Spinal cord (tissue), 10 donors: ENCODE data around the gene PLEKHA8. TPM values are rescaled to one million over a fixed set of nuclear protein-coding genes. Genes with fewer than 3 reads are reported as not detected.

ENCODE experiments used
- DNase-seq, 6 donors: peaks; one replicate each; pipeline versions ENCODE4 v3.0.0 to v3.0.0-alpha.2; 2013 to 2015; ENCODE audit warnings: low spot score in 6 of 6, low read depth in 4 of 6
- H3K27ac ChIP-seq: one replicate; pipeline ENCODE4 v1.5.1; 2013; ENCODE audit warnings: low read depth, low read length, control low read depth
- H3K27me3 ChIP-seq: one replicate; pipeline ENCODE4 v1.6.1; 2013; ENCODE audit warnings: low read length; ENCODE audit not compliant: control insufficient read depth, insufficient read depth
- H3K36me3 ChIP-seq: one replicate; pipeline ENCODE4 v1.6.1; 2013; ENCODE audit warnings: low read length; ENCODE audit not compliant: control insufficient read depth, insufficient read depth
- H3K4me1 ChIP-seq: one replicate; pipeline ENCODE4 v1.6.1; 2013; ENCODE audit warnings: low read length; ENCODE audit not compliant: control insufficient read depth, insufficient read depth
- H3K4me3 ChIP-seq: one replicate; pipeline ENCODE4 v1.5.1; 2013; ENCODE audit warnings: low read depth, low read length, control low read depth
- H3K9me3 ChIP-seq: one replicate; pipeline ENCODE4 v1.6.1; 2013; ENCODE audit warnings: low read length; ENCODE audit not compliant: control insufficient read depth, insufficient read depth
- WGBS: methylation state at CpG from one replicate; pipeline ENCODE4 v1.1.5; 2013; ENCODE audit warnings: missing lambda C conversion rate; ENCODE audit not compliant: insufficient coverage; 5-methylcytosine and 5-hydroxymethylcytosine counted together
- long read RNA-seq, 4 donors: transcript quantifications; one replicate each; lab custom pipeline, GENCODE V29; 2026
- polyA plus RNA-seq, 2 donors: library from polyadenylated mRNA; unstranded; fragments of 120-200 nt; gene quantifications; one replicate each; pipeline ENCODE4 v1.2.1, GENCODE V29; 2013; ENCODE audit not compliant: insufficient read length in 2 of 2
- total RNA-seq, 2 donors: library from RNA; depleted of rRNA in 1 of 2; stranded (reverse); fragments of 120-200 nt in 1 of 2; fragments of >200 nt in 1 of 2; gene quantifications; one replicate each; pipeline versions ENCODE4 v1.2.3 to v1.2.4, GENCODE V29; 2013 to 2014
- donor health status: healthy.

The PLEKHA8 gene, protein sequence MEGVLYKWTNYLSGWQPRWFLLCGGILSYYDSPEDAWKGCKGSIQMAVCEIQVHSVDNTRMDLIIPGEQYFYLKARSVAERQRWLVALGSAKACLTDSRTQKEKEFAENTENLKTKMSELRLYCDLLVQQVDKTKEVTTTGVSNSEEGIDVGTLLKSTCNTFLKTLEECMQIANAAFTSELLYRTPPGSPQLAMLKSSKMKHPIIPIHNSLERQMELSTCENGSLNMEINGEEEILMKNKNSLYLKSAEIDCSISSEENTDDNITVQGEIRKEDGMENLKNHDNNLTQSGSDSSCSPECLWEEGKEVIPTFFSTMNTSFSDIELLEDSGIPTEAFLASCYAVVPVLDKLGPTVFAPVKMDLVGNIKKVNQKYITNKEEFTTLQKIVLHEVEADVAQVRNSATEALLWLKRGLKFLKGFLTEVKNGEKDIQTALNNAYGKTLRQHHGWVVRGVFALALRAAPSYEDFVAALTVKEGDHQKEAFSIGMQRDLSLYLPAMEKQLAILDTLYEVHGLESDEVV
- total RNA-seq (10 to 100 TPM; 18.0 to 22.6 TPM), polyA plus RNA-seq (10 to 100 TPM; 13.8 to 20.0 TPM)
- long read RNA-seq, donor 1, full-length matches to known transcripts, result 2 of 11 reads
- long read RNA-seq, donor 1, partial matches to known transcripts, result 9 of 11 reads
- long read RNA-seq, donor 1, other reads (novel, unspliced or antisense), result 0 of 11 reads
- long read RNA-seq, donor 2, result 0 reads
- long read RNA-seq, donor 3, result 0 reads
- long read RNA-seq, donor 4, partial matches to known transcripts, result 0 of 1 reads
- long read RNA-seq, donor 4, other reads (novel, unspliced or antisense), result 0 of 1 reads

DNA sequence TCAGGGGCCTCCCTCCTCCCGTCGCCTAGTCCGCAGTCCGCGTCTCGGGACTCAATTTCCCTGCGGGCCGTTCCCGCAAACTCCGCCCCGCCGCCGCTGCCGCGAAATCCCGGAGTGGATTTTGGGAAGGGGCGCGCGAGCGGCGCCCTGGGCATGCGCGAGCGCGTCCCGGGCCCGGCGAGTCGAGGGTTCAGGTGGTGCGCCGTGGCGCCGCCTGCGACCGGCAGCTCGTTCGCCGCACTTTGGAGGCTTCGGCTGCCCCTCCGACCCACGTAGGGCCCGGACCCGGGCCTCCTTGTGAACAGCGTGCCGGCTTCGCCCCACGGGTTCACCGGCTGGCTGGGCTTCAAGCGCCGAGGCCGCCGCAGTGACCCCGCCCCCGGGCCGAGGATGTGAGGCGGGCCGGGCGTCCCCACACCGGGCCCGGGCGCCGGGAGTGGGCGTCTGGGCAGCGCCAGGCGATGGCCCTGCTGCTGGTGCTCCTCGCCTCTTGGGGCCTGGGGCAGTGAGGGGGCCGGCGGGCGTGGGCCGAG lies at the start of gene PLEKHA8:
Gene PLEKHA8 (plus strand): TSS at position 197 of the 533 bp plus-strand sequence. CDS start 351 bp downstream, outside the sequence.
- Histone ChIP-seq H3K36me3 (no peaks in the 10 kb centered on the region), H3K27me3 (no peaks in the 10 kb centered on the region), H3K9me3 (no peaks in the 10 kb centered on the region), H3K4me1 (no peaks in the 10 kb centered on the region), H3K4me3 (peak within 1 kb of the TSS; percentile 87), H3K27ac (peak within 1 kb of the TSS; percentile 89)
- peak; percentile 82 to 98 (median 90) for DNase-seq
- WGBS, result 0% methylated on average over 70 of the region's 70 CpGs

DNA sequence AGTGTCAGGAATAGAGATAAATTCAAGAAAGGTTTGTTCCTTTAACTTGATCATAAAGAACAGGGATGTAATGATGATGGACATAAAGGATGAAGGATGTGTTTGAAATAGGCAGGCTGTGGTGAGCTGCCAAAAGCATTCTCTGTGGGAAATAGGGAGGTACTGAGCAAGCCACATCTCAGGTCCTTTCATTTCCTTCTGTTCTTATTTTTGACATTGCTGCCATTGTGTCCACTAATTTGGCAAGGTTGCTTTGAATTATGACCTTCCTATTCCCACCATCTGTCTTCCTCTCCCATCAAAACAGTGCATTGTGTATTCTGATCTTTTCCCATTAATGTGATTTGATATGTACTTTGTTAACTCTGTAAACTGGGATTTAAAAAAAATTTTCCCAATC lies 48.1 kb upstream of the PLEKHA8 start:
- no peak overlapping the region for H3K27ac ChIP-seq
- no peaks in the 10 kb centered on the region for H3K9me3 ChIP-seq
- peaks cover 8% of the 10 kb centered on the region for H3K4me1 ChIP-seq
- no peak for DNase-seq
- H3K27me3 ChIP-seq, result no peaks in the 10 kb centered on the region
- H3K36me3 ChIP-seq, result peaks cover 2% of the 10 kb centered on the region
- H3K4me3 ChIP-seq, result no peak overlapping the region

DNA sequence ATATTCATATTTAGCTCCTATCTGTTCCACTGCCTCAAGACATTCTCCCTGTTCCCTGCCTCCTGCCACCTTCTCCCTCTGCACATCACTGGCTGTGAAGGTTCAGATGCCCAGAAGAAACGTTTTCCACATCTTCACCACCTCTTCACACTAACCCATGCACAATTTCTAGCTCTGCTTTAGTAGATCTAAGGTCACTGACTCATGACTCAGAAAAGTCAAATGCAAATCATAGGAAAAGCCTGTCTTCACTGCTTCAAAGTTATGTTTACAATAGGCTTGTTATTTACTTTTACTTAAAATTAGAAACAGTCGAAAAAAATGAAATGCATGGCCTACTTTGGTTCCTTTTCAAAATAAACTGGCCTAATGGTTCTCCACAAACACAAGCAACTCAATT lies 41.1 kb upstream of the PLEKHA8 start:
- peak overlapping the region; percentile 65 for H3K27ac ChIP-seq
- peaks cover 10% of the 10 kb centered on the region for H3K4me1 ChIP-seq
- H3K36me3 ChIP-seq, result peaks cover 2% of the 10 kb centered on the region
- 60% methylated on average over 1 of the region's 2 CpGs for WGBS
- H3K27me3 ChIP-seq, result no peaks in the 10 kb centered on the region
- DNase-seq, result no peak
- H3K9me3 ChIP-seq, result no peaks in the 10 kb centered on the region
- no peak overlapping the region for H3K4me3 ChIP-seq

DNA sequence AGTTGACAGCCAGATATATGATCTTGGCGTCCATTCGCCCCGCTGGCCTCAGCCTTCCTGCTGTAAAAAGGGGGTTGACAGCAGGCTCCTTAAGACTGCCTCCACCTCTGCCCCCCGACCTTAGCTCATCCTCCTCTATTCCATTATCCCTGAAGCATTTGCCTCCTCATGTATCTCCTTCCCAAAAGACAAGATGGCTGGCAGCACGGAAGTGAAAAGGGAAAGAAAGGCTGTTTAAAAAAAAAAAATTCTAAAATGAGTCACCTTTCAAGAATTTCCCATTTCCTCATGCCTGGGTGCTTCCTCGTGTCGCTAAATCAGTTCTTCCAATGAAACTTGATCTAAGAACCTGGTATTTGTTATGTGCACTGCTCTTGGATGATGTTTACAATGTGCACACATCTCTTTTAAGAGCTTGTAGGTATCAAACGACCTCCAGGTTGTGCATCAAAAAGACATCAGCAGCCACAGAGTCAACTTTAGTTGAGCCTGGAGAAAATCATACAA lies 40.3 kb upstream of the PLEKHA8 start:
- Histone ChIP-seq H3K27me3 (no peaks in the 10 kb centered on the region), H3K4me1 (peaks cover 10% of the 10 kb centered on the region), H3K36me3 (no peaks in the 10 kb centered on the region), H3K4me3 (peak overlapping the region; percentile 38), H3K9me3 (no peaks in the 10 kb centered on the region), H3K27ac (peak overlapping the region; percentile 77)
- peak in 1 of 6 donors; percentile 46 for DNase-seq
- WGBS, result 40% methylated on average over 3 of the region's 8 CpGs

DNA sequence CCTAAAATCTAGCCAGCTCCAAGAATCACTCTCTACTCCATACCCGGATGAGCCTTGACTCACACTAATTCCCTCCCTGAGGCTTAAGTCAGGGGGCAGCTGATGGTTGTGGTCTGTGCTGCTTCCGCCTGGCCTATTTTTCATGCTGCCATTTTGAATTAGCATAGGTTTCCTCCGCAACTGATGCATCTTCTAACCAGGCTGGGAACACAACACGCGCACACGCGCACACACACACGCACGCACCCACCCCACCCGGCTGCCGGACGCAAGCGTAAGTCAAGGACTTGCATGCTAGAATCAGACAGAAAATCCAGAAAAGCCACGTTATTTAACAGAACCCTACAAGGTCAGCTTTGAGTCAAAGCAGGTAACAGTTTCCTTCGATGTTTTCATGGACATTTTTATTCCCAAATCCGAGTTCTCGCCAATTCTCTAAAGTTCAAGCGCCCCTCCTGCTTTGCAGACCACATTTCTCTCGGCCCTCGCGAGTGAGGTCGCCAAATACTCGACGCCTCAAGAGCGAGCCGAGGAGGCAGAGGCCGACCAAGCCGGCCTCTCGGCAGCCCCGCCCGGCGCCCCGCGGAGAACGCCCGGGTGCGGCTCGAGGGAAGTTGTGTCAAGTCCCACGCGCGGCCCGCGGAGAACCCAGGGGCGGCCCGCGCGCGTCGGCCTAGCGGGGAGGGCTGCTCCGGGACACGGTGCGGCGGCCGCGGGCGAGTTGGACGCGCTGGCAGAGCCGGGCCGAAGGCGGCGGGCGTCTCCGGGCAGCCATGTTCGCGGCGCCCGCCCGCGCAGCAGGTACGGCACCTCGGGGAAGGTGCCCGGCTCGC lies 39.6 kb upstream of the PLEKHA8 start:
- peaks cover 10% of the 10 kb centered on the region for H3K4me1 ChIP-seq
- 1% methylated on average over 75 of the region's 75 CpGs for WGBS
- peak overlapping the region; percentile 87 for H3K4me3 ChIP-seq
- DNase-seq, result peak in 2 of 6 donors; percentile 85 to 90
- peaks cover 2% of the 10 kb centered on the region for H3K9me3 ChIP-seq
- peak overlapping the region; percentile 82 for H3K27ac ChIP-seq
- no peaks in the 10 kb centered on the region for H3K36me3 ChIP-seq
- no peaks in the 10 kb centered on the region for H3K27me3 ChIP-seq

- H3K27ac ChIP-seq, result peak within 1 kb of the TSS; percentile 82
- no peaks in the 10 kb centered on the region for H3K36me3 ChIP-seq
- no peaks in the 10 kb centered on the region for H3K27me3 ChIP-seq
- H3K9me3 ChIP-seq, result peaks cover 3% of the 10 kb centered on the region
- H3K4me1 ChIP-seq, result peaks cover 10% of the 10 kb centered on the region
- under 1% methylated on average over 69 of the region's 79 CpGs for WGBS
- DNase-seq, result peak in 2 of 6 donors; percentile 84 to 85
- peak within 1 kb of the TSS; percentile 87 for H3K4me3 ChIP-seq
Observed at GRCh38 chr7:29989257-29989995, 38.8 kb upstream of the PLEKHA8 start, which contains the start of gene SCRN1. Gene SCRN1 (minus strand): TSS chr7:29989801. CDS start chr7:29969067, 20,734 bp downstream.

DNA sequence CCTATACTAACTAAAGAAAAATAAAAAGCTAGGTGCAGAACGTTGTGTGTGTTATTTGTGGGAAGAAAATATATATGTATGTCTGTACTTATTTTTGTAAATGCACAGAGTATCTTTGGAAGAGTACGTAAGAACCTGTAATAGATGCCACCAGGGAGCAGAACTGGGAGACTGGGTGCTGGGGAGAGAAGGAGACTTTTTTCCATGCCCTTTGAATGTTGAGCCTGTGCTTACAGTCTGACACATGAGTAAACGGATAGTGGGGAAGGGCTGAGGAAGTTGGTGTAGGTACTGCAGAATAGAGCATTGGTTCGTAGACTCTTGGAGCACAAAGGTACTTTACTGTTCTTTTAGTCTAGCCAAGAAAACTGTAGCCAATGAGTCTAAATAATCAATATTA lies 37.3 kb upstream of the PLEKHA8 start:
- peaks cover 3% of the 10 kb centered on the region for H3K9me3 ChIP-seq
- H3K27ac ChIP-seq, result no peak overlapping the region
- peaks cover 10% of the 10 kb centered on the region for H3K4me1 ChIP-seq
- H3K4me3 ChIP-seq, result no peak overlapping the region
- no peaks in the 10 kb centered on the region for H3K27me3 ChIP-seq
- 89% methylated on average over 4 of the region's 4 CpGs for WGBS
- no peak for DNase-seq
- no peaks in the 10 kb centered on the region for H3K36me3 ChIP-seq

DNA sequence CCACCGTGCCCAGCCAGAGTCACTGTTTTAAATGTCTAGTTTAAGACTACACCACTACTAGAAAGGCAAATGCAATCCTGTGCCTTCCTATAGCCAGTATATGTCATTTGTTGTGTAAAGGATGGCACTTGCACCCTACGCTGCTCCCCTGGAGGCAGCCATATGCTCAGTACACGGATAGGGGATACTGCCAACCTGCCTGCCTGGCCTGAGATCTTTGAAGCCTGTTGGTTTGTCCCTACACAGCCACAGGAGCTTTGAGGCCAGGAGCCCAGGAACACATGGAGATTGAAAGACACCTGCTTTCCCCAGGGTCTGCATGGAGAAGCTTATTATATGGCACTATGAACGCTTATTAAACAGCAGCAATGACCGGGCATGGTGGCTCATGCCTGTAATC lies 36.3 kb upstream of the PLEKHA8 start:
- DNase-seq, result no peak
- no peak overlapping the region for H3K4me3 ChIP-seq
- H3K27me3 ChIP-seq, result no peaks in the 10 kb centered on the region
- no peaks in the 10 kb centered on the region for H3K36me3 ChIP-seq
- peaks cover 3% of the 10 kb centered on the region for H3K9me3 ChIP-seq
- H3K27ac ChIP-seq, result no peak overlapping the region
- WGBS, result 96% methylated on average over 4 of the region's 5 CpGs
- H3K4me1 ChIP-seq, result peaks cover 10% of the 10 kb centered on the region
